ENCODE data around the gene CLDN18. TPM values are rescaled to one million over a fixed set of nuclear protein-coding genes. Genes with fewer than 3 reads are reported as not detected.

The CLDN18 gene
- polyA plus RNA-seq, 1 donor from 2014 or later: not detected

DNA sequence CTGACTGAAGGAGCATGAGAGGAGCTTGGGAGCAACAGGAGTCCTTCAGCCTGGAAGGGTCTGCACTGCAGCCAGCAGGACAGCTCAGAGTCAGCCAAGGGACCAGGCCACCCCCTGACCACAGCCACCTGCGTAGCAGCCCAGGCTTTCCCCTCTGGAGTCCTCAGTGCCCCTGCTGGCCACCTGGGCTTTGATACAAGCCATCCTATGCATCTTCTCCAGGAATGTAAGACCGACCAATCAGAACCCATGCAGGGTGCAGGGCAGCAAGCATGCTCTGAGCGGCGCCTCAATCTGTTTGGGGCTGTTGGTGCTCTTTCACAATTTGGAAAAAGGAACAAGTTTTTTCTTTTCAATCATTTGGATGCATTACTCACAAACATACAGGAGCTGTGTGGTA, 53.5 kb downstream of the CLDN18 start:
- Mint-ChIP-seq H3K36me3 (no peaks in the 10 kb centered on the region), H3K4me3 (no peak overlapping the region), H3K4me1 (peaks cover 0 to 4% (median 2%) of the 10 kb centered on the region in 3 donors), H3K27me3 (peaks cover 3% of the 10 kb centered on the region), H3K9me3 (no peaks in the 10 kb centered on the region), H3K27ac (no peak overlapping the region)

- H3K27ac Mint-ChIP-seq: no peak overlapping the region
- no peaks in the 10 kb centered on the region for H3K4me1 Mint-ChIP-seq
- peaks cover 4% of the 10 kb centered on the region for H3K27me3 Mint-ChIP-seq
- H3K36me3 Mint-ChIP-seq: no peaks in the 10 kb centered on the region
- H3K9me3 Mint-ChIP-seq: peaks cover 0 to 3% (median 0%) of the 10 kb centered on the region in 3 donors
- no peak overlapping the region for H3K4me3 Mint-ChIP-seq
Measured at GRCh38 chr3:138065949-138066348, 56.0 kb downstream of the CLDN18 start.

GRCh38 chr3:138066383-138066782, 56.4 kb downstream of the CLDN18 start:
- Mint-ChIP-seq H3K27me3 (peaks cover 6% of the 10 kb centered on the region), H3K4me3 (no peak overlapping the region), H3K27ac (no peak overlapping the region), H3K4me1 (no peaks in the 10 kb centered on the region), H3K9me3 (peaks cover 0 to 3% (median 0%) of the 10 kb centered on the region in 3 donors), H3K36me3 (no peaks in the 10 kb centered on the region)

GRCh38 chr3:138066972-138067371, 57.0 kb downstream of the CLDN18 start:
- Mint-ChIP-seq H3K9me3 (peaks cover 0 to 3% (median 0%) of the 10 kb centered on the region in 3 donors), H3K27ac (no peak overlapping the region), H3K36me3 (no peaks in the 10 kb centered on the region), H3K4me3 (no peak overlapping the region), H3K27me3 (peaks cover 7% of the 10 kb centered on the region), H3K4me1 (no peaks in the 10 kb centered on the region)

DNA sequence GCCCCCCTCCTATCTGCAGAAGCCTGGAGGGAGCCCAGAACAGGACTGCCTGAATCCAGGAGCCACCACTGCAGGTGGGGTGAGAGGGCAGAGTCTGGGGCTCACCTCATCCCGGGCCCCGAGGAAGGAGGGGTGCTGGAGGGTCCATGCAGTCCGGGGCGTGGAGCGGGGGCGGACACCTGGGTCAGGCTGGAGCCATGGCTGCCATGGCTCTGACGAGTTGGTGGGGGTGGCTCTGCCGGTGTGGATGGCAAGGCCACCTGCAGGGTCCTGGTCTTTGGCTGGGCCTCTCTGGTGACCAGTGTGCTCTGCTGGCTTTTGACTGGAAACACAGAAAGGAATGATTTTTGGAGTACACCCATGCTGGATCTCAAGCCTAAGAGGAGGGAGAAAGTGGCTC, 58.1 kb downstream of the CLDN18 start:
- no peak overlapping the region for H3K27ac Mint-ChIP-seq
- peaks cover 0 to 3% (median 0%) of the 10 kb centered on the region in 3 donors for H3K9me3 Mint-ChIP-seq

GRCh38 chr3:138068579-138069174, 58.7 kb downstream of the CLDN18 start:
- no peak overlapping the region for H3K4me3 Mint-ChIP-seq
- H3K9me3 Mint-ChIP-seq: peaks cover 0 to 3% (median 0%) of the 10 kb centered on the region in 3 donors
- H3K36me3 Mint-ChIP-seq: no peaks in the 10 kb centered on the region
- H3K4me1 Mint-ChIP-seq: no peaks in the 10 kb centered on the region
- H3K27me3 Mint-ChIP-seq: peaks cover 7% of the 10 kb centered on the region
- no peak overlapping the region for H3K27ac Mint-ChIP-seq

More for the DNA sequence above, 58.1 kb downstream of the CLDN18 start:
- Mint-ChIP-seq H3K4me3 (no peak overlapping the region), H3K27me3 (peaks cover 7% of the 10 kb centered on the region), H3K4me1 (no peaks in the 10 kb centered on the region), H3K36me3 (no peaks in the 10 kb centered on the region)

GRCh38 chr3:138070006-138070405, 60.0 kb downstream of the CLDN18 start:
- Mint-ChIP-seq H3K27ac (no peak overlapping the region), H3K9me3 (peaks cover 0 to 3% (median 0%) of the 10 kb centered on the region in 3 donors), H3K4me1 (no peaks in the 10 kb centered on the region), H3K4me3 (no peak overlapping the region), H3K36me3 (no peaks in the 10 kb centered on the region), H3K27me3 (peaks cover 7% of the 10 kb centered on the region)

GRCh38 chr3:138072796-138073195, 62.8 kb downstream of the CLDN18 start:
- Mint-ChIP-seq H3K27ac (no peak overlapping the region), H3K4me1 (no peaks in the 10 kb centered on the region), H3K9me3 (peaks cover 0 to 5% (median 4%) of the 10 kb centered on the region in 3 donors), H3K27me3 (peaks cover 9% of the 10 kb centered on the region), H3K36me3 (no peaks in the 10 kb centered on the region), H3K4me3 (no peak overlapping the region)

DNA sequence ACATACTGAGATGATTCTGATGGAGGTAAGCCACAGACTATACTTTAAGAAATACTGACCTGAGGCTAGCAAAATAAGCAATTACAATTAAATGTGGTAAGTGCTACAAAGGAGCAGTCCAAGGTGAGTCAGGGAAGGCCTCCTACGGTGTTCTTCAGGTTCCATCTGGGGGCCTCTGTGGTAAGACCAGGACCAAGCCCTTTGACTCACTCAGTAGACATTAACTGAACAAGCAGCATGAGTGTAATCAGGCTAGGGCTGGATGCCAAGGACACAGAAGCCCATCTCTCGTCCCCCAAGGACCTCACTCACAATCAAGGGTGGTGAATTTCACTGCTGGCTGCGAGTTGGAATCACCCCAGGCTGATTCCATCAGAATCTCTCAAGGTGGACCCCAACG, 68.1 kb downstream of the CLDN18 start:
- Mint-ChIP-seq H3K27me3 (peaks cover 15% of the 10 kb centered on the region), H3K4me3 (no peak overlapping the region), H3K27ac (no peak overlapping the region), H3K9me3 (peaks cover 0 to 4% (median 1%) of the 10 kb centered on the region in 3 donors), H3K4me1 (peaks cover 0 to 5% (median 0%) of the 10 kb centered on the region in 3 donors), H3K36me3 (no peaks in the 10 kb centered on the region)

GRCh38 chr3:138078901-138079344, 69.0 kb downstream of the CLDN18 start:
- Mint-ChIP-seq H3K4me3 (no peak overlapping the region), H3K9me3 (peaks cover 0 to 4% (median 1%) of the 10 kb centered on the region in 3 donors)

GRCh38 chr3:138079901-138080300, 69.9 kb downstream of the CLDN18 start:
- Mint-ChIP-seq H3K4me3 (no peak overlapping the region), H3K4me1 (peaks cover 0 to 5% (median 0%) of the 10 kb centered on the region in 3 donors), H3K9me3 (peaks cover 0 to 4% (median 1%) of the 10 kb centered on the region in 3 donors), H3K27me3 (peaks cover 15% of the 10 kb centered on the region), H3K27ac (no peak overlapping the region), H3K36me3 (no peaks in the 10 kb centered on the region)

More at GRCh38 chr3:138078901-138079344, 69.0 kb downstream of the CLDN18 start:
- Mint-ChIP-seq H3K4me1 (peaks cover 0 to 5% (median 0%) of the 10 kb centered on the region in 3 donors), H3K36me3 (no peaks in the 10 kb centered on the region), H3K27ac (no peak overlapping the region), H3K27me3 (peaks cover 15% of the 10 kb centered on the region)

DNA sequence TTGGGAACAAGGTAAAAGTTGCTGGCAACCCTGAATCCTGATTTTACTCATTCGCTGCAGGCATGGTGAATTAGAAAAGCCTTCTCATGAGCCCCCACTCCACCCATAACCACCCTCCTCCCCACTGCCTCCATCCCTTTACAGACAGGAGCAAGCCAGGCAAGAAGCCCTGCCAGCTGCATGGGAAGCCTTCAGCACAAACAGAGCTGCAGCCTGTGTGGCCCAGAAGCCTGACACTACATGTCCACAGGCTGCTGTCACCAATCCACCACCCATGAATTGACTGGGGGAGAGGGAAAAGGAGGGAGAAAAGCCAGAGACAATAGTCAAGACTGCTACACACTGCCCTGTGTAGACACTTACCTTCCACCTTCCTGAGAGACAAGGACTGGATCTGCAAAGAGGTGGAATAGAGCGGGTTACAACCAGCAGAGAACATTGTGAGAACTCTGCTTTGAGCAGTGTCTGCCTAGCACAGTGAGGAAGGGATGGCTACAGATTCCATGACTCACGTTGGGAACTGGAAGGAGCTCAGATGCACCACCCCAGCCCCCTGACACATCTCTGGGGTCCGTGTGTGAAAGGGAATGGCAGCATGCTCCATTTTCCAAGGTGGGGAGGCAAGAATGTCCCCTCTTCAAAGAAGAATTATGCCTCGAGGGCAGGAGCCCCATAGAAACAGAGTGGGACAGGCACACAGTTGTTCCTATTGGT, 71.6 kb downstream of the CLDN18 start:
- Mint-ChIP-seq H3K4me1 (peaks cover 0 to 5% (median 0%) of the 10 kb centered on the region in 3 donors), H3K9me3 (no peaks in the 10 kb centered on the region), H3K27me3 (peaks cover 13% of the 10 kb centered on the region), H3K4me3 (no peak overlapping the region), H3K36me3 (no peaks in the 10 kb centered on the region), H3K27ac (no peak overlapping the region)

DNA sequence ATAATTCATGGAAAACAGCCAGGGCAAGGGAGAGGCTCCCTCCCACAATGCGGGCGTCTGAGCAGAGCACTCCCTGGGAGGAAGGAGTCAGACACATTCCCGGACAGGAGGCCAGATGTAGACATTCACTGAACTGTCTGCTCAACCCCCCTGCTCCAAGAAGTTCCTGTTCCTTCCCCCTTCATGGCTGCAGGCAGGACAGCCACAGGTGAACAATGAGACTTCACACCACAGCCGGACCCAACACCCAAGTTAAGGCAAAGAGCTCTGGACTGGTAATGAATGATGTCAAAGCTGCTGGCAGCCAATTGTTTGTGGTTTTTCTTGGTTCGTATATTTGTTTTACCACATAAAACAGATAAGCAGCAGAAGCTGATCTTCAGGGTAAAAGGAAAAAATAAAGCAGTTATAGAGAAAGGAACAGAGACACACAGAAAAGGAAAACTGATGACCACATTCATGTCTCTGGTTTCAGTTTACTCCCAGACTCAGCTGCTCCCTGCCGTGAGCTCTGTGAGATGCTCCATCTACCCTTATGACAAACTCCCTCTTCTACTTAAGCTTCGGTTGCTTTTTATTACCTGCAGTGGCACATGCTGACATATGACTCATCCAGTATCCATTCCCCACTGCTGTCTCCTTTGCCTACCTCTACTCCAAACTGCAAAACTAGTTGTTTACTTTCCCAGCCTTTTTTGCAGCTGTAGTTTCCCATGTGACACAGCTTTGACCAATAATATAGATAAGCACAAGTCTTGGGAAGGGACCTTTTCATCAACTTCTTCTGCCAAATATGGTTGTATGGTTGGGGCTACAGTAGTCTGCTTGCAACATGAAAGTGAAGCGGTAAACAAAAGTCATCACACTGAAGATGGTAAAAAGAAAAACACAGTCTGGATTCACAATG, 72.4 kb downstream of the CLDN18 start:
- Mint-ChIP-seq H3K36me3 (no peaks in the 10 kb centered on the region), H3K27ac (no peak overlapping the region), H3K9me3 (no peaks in the 10 kb centered on the region), H3K4me3 (no peak overlapping the region), H3K27me3 (peaks cover 13% of the 10 kb centered on the region), H3K4me1 (peaks cover 0 to 5% (median 0%) of the 10 kb centered on the region in 3 donors)

GRCh38 chr3:138082992-138083386, 73.0 kb downstream of the CLDN18 start:
- H3K36me3 Mint-ChIP-seq: no peaks in the 10 kb centered on the region
- H3K9me3 Mint-ChIP-seq: no peaks in the 10 kb centered on the region
- no peak overlapping the region for H3K4me3 Mint-ChIP-seq
- peaks cover 14% of the 10 kb centered on the region for H3K27me3 Mint-ChIP-seq
- H3K27ac Mint-ChIP-seq: no peak overlapping the region
- H3K4me1 Mint-ChIP-seq: peaks cover 0 to 5% (median 0%) of the 10 kb centered on the region in 3 donors
